GM18508 (cell line): ENCODE measurements around the gene RGS19.

Experiments
- ATAC-seq: cut with Tn5 transposase; IDR thresholded peaks from one replicate; pipeline ENCODE4 v1.9.1; 2021; ENCODE audit warnings: moderate number of reproducible peaks; ENCODE audit not compliant: insufficient read depth, unreplicated experiment

Gene RGS19

DNA sequence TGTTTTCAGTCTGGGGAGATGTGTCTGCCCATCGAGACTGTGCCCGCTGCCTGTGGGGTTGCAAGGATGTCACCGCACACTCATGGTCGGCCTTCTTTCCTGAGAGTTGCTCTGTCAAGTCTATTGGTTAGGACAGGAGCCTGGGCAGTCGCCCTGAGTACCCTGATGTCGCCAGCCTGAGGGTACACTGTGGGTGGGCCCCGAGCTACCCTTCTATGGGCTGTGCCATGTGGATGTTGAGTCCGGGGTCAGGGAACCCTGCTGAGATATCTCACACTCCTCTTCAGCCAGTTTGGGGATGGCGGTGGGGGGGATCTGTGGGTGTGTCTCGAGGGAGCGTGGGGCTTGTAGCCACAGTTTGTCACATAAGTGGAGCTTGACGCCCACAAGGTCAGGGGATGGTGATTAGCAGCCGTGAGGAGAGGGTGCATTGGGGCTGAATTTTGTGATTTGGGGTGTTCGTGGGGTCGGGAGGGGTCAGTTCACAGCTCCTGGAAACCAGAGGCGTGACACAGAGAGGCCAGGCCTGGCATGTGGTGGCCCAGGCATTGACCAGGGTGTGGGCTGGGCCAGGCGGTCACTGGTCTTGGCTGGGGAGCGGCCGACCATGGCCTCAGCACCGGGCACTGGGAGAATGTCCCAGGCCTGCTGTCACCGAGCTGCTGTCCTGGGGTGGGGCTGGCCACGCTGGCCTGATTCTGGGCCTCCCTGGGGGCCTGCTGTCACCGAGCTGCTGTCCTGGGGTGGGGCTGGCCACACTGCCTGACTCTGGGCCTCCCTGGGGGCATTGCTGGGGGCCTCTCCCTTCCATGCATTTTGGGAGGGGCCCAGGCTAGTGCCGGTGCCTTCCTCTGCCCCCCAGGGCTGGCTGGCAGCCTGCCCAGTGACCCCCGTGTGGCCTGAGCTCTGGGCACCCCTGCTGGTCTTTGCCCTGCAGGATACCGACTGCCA lies 29.7 kb upstream of the RGS19 start:
- no peak for ATAC-seq

DNA sequence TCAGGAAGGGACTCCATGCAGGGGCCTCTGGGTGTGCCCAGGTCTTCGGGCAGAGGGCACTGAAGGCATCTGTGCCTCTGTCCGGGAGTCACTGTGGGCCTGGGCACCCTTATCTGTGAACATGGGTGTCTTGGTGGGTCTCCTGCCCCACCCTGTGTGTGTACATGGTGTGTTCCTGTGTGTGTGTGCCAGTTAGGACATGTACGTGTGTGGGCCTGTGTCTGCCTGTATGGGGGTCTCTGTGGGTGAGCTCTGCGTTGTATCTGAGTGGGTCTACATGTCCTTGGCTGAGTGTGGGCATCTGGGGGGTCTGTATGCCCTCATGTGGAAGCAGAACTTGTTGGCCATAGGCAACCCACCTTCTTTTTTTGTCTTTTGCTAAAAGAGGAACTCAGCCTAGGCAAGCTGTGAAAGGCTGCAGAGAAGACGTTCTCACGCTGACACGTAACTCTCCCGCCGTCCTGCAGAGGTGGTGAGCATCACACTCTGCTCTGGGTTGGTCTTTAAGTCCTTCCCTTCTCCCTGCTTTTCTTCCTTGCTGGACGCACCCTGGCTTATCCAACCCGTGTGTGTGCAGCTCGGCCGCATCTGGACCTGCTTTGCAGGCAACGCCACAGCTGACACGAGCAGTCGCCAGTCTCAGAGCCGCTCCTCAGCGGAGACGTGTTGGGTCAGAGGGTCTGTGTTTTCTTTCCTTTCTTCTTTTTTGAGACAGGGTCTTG lies 28.6 kb upstream of the RGS19 start:
- ATAC-seq, result no peak

DNA sequence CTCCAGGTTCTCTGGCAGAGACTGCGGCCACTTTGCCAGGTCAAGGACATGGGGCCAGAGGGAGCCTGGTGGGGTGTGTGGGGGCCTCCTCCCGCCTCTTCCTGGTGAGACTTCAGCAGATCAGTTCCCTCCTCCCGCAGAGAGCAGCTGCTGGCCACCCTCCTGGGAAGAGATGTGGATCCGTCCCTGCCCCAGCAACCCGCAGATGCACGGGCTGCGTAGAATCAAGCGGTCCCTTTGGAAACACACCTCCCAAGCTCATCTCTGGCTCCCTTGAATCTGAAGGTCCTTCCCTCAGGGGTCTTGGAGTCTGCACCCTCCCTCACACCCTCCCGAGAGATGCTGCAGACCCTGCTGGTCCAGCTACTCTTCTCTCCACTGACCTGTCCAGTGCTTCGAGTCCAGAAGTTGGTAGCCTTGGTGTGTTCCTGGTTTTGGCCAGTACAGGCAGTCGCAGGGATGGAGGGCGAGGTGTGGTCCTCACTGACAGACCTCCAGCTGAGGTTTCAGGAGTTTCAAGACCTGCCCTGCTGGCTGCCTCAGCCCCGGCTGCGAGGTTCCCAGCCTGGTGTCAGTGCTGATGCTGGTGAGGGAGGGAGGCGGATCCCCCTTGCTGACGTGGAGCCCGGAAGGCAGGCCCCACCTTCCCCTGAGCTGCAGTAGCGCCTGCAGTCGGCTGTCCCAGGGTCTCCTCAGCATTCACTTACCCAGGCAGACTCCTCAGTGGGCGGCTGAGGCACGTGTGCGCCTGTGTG lies 27.8 kb upstream of the RGS19 start, which contains the start of gene NPBWR2:
Gene NPBWR2 (minus strand): TSS at position 585 of the 755 bp plus-strand sequence. CDS start 734 bp downstream, outside the sequence.
- ATAC-seq, result no peak

DNA sequence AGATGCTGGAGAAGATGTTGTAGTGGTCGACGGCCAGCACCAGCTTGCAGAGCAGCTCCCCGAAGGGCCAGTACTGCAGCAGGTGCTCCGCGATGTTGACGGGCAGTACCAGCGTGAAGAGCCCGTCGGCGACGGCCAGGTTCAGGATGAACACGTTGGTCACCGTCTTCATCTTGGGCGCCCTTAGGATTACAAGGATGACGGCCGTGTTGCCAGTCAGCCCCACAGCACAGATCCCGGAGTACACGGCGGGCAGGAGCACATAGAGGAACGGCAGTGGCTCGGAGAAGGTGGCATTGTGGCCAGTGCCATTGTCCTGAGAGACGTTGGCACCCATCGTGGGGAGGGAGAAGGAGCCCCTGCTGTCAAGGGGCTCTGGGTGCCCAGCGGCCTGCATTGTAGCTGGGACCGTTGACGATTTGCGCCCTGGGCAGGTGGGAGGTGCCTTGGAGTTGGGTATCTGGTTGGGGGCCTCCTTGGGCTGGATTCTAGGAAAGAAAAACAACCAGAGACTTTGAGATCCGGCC lies 27.2 kb upstream of the RGS19 start:
- no peak for ATAC-seq

DNA sequence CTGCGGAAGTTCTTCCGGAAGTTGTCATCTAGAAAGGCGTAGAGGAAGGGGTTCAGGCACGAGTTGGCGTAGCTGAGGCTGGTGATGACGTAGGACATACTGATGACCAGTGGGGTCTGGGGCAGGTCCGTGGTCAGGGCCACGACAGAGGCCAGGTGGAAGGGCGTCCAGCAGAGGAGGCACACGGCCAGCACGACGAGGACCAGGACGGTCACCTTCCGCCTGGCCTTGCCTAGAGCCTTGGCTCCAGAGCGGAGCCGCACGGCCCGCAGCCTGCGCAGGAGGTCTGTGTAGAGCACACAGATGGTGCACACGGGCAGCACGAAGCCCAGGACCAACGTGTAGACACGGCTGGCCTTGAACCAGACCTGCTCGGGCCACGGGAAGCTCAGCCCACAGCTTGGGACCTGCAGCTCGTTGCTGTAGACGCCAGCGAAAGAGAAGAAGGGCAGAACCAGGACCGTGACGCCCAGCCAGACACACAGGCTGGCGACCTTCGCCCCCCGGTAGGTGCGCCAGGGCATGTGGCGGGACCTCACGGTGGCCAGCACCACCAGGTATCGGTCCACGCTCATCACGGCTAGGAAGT lies 26.6 kb upstream of the RGS19 start:
- no peak for ATAC-seq

DNA sequence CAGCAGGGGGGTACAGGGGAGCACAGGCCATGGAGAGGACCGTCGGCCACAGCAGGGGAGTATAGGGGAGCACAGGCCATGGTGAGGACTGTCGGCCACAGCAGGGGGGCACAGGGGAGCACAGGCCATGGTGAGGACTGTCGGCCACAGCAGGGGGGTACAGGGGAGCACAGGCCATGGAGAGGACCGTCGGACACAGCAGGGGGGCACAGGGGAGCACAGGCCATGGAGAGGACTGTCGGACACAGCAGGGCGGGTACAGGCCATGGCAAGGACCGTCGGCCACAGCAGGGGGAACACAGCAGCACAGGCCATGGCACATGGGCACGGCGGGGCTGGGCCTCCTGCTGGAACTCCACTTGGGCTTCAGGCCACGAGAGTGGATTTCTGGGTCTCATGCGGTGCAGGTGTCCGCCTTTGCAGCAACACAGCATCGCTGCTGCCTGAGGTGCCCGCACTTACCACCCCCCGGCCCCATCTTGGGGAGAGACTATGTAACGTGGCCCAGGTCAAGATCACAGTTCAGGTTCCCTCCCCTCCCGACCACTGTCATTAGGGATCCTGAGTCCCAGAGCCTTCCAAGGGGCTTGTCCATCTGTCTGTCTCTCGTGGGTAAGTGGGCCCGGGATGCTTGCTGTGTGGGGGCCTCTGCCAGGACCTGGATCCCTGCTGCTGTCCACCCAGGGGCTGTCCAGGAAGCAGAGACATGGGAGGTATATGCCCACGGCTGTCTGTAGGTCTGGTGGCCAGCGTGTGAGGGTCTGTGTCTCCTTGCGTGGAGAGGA lies 25.5 kb upstream of the RGS19 start:
- ATAC-seq, result no peak

DNA sequence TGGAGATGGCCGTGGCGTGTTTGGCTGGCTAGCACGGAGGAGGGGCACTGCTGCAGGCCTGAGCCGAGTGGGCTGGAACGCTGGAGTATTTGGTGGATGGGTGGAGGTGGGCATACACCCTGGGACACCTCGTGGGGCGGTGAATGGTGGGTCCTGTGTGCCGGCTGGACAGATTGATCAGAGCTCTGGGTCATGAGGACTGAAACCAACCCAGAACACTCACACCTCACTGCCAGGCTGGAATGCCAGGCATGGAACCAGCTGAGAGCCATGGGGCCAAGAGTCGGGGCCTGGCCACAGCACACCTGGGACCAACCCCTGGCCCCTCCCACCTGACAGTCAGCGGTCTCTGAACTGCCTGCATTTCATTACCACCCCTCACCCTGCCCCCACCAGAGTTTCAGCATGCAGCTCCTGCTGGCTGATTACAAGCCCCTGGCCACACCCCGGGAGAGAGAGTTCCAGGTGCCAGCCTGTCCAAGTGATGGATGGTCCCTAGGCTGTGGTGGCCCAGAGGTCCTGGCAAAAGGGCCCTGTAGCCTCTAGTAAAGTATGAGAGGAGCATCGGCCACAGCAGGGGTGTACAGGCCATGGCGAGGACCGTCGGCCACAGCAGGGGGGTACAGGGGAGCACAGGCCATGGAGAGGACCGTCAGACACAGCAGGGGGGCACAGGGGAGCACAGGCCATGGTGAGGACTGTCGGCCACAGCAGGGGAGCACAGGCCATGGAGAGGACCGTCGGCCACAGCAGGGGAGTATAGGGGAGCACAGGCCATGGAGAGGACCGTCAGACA lies 24.8 kb upstream of the RGS19 start:
- ATAC-seq, result no peak

DNA sequence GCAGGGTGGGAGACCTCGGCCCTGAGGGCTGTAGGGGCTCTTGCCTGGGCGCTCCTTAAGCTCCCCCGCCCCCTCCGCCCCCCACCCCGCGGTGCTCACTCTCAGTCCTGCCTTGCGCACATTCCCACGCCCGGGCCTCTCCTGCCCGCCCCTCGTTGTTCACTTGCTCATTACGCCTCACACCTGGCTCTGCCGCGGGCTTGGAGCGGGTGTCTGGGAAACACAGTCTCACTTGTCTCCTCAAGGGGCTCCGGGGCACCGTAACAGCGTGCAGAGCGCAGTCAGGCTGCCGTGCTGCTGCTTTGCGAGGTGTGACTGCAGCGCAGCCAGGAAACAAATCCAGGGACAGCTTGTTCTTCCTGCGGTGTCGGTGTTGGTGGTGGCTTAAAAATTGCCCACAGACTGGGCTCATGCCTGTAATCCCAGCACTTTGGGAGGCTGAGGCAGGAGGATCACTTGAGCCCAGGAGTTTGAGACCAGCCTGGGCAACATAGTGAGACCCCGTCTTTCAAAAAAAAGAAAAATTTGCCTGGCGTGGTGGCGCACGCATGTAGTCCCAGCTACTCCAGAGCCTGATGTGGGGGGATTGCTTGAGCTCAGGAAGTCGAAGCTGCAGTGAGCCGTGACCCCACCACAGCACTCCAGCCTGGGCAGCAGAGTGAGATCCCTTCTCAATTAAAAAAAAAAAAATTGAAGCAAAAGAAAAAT lies 23.5 kb upstream of the RGS19 start:
- ATAC-seq, result no peak

DNA sequence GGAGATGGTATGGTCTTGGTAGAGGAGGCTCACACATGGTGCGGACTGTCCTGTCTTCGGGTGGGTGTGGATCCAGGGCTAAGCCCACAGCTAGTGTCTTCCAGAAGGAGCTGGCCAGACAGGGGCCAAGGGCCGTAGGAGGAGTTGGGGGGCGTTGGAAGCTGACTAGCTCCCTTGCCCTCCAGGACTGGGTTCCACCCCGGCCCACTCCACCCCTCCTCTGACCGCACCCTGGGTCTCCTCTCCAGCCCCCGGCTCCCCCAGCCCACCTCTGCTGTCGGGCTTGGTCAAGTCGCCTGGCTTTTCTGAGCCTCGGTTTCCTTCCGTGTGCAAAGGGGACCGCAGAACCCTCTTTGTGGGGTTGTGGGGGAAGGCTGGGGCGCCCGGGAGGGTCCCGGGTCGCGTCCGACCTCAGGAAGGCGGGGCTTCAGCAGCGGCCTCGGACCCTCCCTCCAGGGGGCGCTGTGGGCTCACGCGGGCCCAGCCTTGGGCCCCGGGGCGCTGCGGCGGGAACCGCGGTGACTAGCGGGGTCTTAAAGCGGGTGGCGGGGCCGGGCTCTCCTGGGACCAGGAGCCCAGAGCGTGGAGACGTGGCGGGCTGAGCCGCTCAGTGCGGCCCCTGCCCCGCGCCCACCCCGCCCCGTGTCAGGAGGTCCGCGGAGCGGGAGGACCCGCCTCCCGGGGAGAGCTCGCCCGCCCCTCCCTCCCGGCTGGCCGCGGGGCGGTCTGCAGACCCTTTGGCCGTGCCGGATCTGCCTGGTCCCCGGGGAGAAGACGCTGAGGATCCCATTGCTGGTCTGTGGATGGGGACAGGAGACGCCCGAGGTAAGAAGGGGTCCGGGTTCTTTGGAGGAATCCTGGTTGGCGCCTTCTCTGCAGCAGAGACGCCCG lies 22.7 kb upstream of the RGS19 start:
- no peak for ATAC-seq

DNA sequence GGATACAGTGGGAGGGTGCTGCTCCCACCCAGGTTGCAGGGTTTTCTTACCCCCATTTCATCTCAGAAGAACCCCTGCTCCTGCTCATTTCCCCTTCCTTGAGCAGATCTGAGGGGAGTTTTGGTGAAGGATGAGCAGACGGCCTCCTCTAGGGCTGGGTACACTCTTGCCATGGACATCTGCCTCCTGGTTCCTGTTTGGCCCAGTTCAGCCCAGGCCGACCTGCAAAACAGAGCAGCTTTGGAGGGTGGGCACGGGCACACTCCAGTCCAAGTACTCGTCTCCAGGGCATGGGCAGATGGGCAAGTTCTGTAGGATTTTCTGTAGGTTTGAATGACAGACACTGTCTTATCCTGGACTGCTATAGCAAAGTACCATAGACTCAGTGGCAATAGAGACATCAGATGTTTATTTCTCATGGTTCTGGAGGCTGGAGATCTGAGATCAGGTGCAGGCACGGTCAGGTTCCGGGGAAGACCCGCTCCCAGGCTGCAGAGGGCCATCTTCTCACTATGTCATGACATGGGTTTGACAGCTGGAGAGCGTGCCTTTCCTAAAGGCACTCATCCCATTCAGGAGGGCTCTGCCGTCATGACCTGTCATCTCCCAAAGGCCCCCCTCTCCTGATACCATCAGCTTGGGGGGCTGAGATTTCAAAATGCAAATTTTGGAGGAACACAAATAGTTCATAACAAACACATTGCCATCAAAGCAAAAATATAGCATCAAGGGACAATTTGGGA lies 21.8 kb upstream of the RGS19 start:
- ATAC-seq, result no peak

DNA sequence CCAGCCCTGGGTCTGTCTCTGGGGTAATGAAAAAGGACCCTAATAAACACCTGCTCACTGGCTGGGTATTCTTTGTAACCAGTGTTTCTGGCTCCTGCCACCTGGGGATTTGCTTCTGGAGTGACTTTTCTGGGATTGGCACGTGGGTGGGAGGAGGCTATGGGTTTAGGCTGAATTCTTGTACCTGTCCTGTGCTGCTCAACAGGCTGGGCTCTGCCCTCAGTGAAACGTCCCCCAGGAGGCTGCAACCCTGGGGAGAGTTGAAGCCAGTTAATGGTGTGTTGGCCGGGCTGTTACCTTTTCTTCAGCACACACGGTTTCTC lies 21.2 kb upstream of the RGS19 start:
- no peak for ATAC-seq

DNA sequence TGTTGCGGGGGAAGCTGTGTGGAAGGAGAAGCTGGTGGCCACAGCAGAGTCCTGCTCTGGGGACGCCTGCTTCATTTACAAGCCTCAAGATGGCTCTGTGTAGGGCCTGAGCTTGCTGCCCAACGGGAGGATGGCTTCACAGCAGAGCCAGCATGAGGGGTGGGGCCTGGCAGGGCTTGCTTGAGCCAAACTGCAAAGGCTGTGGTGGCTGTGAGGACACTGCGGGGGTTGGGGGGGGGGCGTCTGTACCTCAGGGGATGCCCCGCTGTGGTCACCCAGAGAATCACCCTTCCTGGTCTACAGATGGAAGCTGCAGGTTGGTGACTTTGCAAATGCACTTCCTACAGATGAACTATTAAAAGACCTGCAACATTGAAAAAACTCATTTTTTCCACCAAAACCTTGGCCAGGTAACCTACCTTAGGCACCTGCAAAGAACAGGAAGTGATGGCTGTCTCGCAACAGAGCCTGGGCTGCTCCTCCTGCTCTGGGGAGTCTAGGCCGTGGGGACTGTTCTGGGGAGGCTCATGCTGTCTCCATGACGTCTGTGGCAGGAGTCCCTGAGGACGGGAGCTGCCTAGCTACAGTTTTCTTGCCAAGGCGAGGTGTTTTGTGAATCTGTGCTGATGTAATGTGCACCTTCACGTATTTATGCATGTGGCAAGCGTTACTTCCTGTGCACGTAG lies 20.7 kb upstream of the RGS19 start:
- ATAC-seq, result no peak

DNA sequence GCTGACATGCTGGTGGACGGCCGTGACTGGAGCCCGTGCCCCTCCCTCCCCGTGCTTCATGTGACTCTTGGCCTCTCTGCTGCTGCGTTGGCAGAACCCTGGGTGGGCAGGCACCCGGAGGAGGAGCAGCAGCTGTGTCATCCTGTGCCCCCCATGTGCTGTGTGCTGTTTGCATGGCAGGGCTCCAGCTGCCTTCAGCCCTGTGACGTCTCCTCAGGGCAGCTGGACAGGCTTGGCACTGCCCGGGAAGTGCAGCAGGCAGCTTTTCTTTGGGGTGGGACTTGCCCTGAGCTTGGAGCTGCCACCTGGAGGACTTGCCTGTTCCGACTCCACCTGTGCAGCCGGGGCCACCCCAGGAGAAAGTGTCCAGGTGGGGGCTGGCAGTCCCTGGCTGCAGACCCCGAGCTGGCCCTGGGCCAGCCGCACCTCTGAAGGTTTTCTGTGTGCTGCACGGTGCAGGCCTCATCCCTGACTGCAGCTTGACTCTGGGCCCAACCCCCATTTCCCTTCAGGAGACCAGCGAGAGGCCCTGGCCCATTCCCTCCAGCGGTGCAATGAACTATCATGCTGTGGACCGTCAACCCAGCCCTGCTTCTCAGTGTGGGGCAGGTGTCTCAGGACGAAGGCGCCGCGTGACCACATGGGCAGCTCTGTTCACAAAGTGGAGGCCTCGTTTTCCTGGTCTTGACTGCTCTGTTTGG lies 19.9 kb upstream of the RGS19 start:
- no peak for ATAC-seq

DNA sequence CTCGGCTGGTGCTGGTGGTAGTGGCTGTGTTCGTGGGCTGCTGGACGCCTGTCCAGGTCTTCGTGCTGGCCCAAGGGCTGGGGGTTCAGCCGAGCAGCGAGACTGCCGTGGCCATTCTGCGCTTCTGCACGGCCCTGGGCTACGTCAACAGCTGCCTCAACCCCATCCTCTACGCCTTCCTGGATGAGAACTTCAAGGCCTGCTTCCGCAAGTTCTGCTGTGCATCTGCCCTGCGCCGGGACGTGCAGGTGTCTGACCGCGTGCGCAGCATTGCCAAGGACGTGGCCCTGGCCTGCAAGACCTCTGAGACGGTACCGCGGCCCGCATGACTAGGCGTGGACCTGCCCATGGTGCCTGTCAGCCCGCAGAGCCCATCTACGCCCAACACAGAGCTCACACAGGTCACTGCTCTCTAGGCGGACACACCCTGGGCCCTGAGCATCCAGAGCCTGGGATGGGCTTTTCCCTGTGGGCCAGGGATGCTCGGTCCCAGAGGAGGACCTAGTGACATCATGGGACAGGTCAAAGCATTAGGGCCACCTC lies 19.2 kb upstream of the RGS19 start:
- ATAC-seq, result no peak

DNA sequence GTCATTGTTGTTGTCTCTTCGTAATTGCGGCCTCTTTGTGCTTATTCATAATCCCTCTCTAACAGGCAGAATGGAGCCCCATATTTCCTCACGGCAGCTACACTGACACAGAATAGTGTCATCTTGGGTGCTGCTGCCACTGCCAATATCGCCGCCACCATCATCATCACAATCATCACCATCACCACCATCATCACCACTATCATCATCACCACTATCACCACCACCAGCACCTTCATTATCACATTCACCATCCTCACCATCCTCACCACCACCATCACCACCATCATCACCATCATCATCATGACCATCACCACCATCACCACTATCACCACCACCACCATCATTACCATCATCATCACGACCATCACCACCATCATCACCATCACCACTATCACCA lies 17.2 kb upstream of the RGS19 start:
- no peak for ATAC-seq
